GM12892 (cell line): ENCODE measurements around the gene UST.

Experiments
- POLR2A ChIP-seq: IDR thresholded peaks from 2 replicates; pipeline ENCODE4 v1.6.1; 2011; ENCODE audit warnings: low read depth, low read length, control low read depth
- POLR2AphosphoS5 ChIP-seq: IDR thresholded peaks from 2 replicates; pipeline ENCODE4 v1.6.1; 2011; ENCODE audit warnings: low read depth, low read length, control low read depth

GRCh38 chr6:148893073-148893472 lies 146.2 kb downstream of the UST start:
- TF ChIP-seq POLR2A (no peak), POLR2AphosphoS5 (no peak)
